Measurements from ENCODE around the gene ASB16.

ASB16 gene

DNA sequence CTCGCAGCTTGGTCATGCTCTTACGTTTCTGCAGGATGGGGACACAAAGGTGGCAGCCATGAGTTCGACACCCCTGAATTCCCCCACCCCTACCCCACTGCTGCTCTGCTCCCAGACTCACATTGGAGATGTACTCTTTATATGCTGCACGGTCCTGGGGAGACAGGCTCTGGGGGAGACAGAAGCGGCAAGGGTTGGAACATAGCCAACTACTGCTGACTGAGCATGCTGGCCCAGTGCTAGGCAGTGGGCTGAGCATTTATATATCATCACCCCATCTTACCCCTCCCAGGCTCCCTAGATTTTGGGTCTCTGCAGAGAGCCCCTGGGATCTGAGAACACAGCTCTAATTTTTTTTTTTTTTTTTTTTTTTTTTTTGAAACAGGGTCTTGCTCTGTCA is 37.2 kb downstream of the ASB16 start:
- no peak overlapping the region for H3K9ac ChIP-seq (ENCODE audit: low read length)
- H3K9me3 ChIP-seq (ENCODE audit: control insufficient read depth, low read length) = no peaks in the 10 kb centered on the region
- no peak overlapping the region for H3K4me3 ChIP-seq (ENCODE audit: low read length)
- H3K36me3 ChIP-seq (ENCODE audit: control insufficient read depth, insufficient read depth, low read length) = peaks cover 37% of the 10 kb centered on the region
- H3K4me1 ChIP-seq (ENCODE audit: control insufficient read depth, insufficient read depth, low read length) = peaks cover 26% of the 10 kb centered on the region
- no peaks in the 10 kb centered on the region for H3K27me3 ChIP-seq (ENCODE audit: control insufficient read depth, insufficient read depth, low read length)

DNA sequence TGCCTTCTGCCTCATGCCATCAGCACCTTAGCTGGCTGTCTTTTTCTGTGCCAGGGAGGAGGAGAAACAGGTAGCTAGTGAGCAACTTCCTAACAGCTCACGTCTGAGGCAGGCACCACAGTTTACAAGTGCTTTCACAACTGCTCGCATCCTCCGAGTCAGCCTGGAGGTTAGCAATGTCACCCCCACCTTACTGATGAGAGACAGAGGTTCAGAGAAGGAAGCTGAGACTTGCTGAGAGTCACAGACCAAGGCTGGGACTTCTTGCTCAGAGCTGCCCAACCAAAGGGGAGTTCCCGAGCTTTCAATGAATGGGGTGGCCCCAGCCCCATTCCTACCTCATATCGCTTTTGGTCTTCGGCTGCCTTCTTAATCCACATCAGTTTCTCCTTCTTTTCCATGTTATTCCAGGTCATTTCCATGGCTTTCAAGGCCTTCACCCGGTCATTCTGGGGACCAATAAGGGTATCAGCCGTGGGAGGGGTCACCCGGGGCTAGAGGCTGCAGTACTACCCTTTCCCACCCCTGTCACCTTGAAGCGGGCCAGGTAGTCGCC is 39.4 kb downstream of the ASB16 start:
- H3K4me3 ChIP-seq (ENCODE audit: low read length) = no peak overlapping the region
- peaks cover 41% of the 10 kb centered on the region for H3K36me3 ChIP-seq (ENCODE audit: control insufficient read depth, insufficient read depth, low read length)

DNA sequence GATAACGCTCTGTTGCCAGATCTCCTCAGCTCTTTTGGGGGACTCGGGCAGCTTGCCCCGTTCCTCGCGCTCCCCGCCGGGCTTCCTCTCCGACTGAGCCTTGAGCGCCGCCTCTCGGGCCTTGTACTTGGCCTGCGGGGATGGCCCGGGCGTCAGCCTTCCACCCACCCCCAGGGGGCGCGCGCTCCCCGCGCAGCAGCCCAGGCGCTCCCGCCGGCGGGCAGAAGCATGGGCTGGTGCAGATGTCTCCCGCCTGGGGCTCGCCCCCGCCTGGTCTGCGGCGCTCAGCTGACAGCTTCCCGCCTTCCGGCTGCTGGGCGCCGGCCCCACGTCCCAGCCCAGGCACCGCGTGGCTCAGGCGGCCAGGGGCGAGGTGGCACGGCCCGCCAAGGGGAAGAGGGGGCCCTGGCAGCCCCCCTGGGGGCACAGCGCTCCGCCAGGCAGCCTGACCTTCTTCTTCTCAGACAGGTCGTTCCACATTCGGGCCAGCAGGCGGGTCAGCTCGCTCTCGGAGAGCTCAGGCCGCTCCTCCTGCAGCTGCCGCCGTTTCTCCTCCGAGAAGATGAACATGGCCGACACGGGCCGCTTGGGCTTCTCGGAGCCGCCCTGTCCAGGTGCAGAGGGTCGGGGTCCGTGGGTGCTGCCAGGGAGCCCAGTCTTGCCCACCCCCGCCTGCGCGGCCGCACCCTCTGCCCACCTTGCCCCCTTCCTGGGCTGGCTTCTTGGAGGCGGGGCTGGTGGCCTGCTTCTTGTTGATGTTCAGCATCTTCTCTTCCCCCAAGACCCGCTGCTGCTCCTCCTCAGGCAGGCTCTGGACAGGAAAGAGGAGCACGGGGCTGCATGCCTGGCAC is 40.1 kb downstream of the ASB16 start:
- Histone ChIP-seq H3K9ac (ENCODE audit: low read length) (peak overlapping the region; percentile 40), H3K4me3 (ENCODE audit: low read length) (no peak overlapping the region), H3K36me3 (ENCODE audit: control insufficient read depth, insufficient read depth, low read length) (peaks cover 45% of the 10 kb centered on the region), H3K9me3 (ENCODE audit: control insufficient read depth, low read length) (no peaks in the 10 kb centered on the region), H3K27me3 (ENCODE audit: control insufficient read depth, insufficient read depth, low read length) (no peaks in the 10 kb centered on the region), H3K4me1 (ENCODE audit: control insufficient read depth, insufficient read depth, low read length) (peaks cover 13% of the 10 kb centered on the region)

More for the DNA sequence above, 39.4 kb downstream of the ASB16 start:
- Histone ChIP-seq H3K9ac (ENCODE audit: low read length) (peak overlapping the region; percentile 40), H3K4me1 (ENCODE audit: control insufficient read depth, insufficient read depth, low read length) (peaks cover 13% of the 10 kb centered on the region), H3K9me3 (ENCODE audit: control insufficient read depth, low read length) (no peaks in the 10 kb centered on the region), H3K27me3 (ENCODE audit: control insufficient read depth, insufficient read depth, low read length) (no peaks in the 10 kb centered on the region)

DNA sequence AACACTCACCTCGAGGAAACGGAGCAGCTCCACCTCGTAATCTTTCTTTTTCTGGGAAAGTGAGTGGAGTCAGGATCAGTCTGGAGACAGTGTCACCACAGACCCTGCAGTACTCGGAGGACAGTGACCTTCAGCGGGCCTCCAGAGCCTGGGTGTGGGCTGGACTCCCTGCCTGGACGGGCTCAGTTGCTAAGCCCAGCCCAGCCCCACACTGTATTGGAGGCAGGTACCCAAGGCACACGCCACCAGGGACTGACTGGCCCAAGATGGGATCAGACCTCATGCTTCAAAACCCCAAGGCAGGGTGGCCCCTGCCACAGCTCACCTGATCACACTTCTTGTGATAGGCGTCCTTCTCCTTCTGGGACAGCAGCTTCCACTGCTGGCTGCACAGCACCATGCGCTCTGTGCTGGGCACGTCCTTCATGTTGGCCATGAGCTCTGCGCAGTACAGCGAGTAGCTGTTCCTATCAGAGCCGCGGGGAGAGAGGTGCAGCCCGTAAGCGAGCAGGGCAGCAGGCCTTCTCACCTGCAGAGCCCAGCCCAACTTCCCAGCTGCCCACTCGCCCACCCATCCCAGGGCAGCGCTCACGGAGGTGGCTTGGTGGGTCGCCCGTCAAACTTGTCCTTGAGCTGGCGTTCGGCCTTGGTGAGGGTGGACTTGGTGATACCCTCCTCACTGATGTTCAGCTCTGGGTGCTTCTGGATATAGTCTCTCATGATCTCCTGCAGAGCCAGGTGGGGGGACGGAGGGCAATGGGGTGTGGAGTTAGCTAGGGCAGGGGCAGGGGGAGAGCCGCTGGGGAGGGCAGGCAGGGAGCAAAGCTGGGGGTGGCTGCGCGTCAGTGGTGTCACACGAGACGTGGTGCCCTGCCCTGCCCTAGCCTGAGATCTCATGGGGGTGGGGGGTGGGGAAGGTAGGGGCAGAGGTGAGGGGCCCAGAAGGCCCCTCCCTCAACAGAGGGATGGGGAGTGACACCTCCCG is 41.1 kb downstream of the ASB16 start:
- H3K9ac ChIP-seq (ENCODE audit: low read length) = no peak overlapping the region
- H3K9me3 ChIP-seq (ENCODE audit: control insufficient read depth, low read length) = no peaks in the 10 kb centered on the region
- H3K4me3 ChIP-seq (ENCODE audit: low read length) = no peak overlapping the region
- peaks cover 51% of the 10 kb centered on the region for H3K36me3 ChIP-seq (ENCODE audit: control insufficient read depth, insufficient read depth, low read length)
- peaks cover 14% of the 10 kb centered on the region for H3K4me1 ChIP-seq (ENCODE audit: control insufficient read depth, insufficient read depth, low read length)
- H3K27me3 ChIP-seq (ENCODE audit: control insufficient read depth, insufficient read depth, low read length) = no peaks in the 10 kb centered on the region

DNA sequence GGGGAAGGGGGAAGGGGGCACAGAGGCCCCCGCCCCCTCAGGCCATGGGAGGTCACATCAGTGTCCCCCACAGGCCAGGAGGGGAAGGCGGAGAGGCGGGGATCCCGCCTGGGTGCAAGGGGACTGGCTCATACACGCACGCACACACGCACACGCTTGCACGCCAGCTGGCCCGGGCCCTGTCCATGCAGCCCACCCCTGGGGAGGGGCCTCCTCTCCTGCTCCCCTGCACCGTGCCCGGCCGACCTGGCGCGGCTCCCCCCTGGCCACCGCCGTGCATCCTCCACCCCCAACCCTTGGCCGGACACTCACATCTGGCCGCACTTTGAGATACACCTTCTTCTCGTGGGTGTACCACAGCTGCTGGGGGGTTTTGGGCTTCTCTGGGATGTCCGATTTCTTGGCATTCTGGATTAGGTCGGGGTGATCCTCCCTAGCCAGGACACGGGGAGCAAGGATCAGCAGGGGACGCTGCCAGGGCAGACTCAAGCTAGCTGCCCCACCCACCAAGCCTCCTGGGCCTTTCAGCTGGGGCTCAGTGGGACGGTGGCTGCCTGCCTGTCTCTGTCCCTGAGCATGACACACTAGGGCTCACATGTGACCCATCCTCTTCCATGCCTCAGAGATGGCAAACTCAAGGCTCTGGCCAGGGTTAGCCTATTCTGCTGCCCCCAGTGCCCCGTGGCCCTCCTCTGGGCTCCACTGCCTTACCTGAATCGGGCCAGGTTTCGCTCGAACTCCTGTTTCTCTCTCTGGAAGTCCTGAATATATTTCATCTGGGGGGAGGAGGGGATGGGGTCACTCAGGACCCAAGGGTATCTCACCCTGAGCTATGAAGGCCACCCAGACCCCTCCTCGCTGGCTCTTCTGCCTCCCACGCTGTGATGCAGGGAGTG is 42.3 kb downstream of the ASB16 start:
- Histone ChIP-seq H3K9ac (ENCODE audit: low read length) (no peak overlapping the region), H3K27me3 (ENCODE audit: control insufficient read depth, insufficient read depth, low read length) (no peaks in the 10 kb centered on the region), H3K9me3 (ENCODE audit: control insufficient read depth, low read length) (no peaks in the 10 kb centered on the region), H3K36me3 (ENCODE audit: control insufficient read depth, insufficient read depth, low read length) (peaks cover 44% of the 10 kb centered on the region), H3K4me1 (ENCODE audit: control insufficient read depth, insufficient read depth, low read length) (peaks cover 25% of the 10 kb centered on the region), H3K4me3 (ENCODE audit: low read length) (no peak overlapping the region)

DNA sequence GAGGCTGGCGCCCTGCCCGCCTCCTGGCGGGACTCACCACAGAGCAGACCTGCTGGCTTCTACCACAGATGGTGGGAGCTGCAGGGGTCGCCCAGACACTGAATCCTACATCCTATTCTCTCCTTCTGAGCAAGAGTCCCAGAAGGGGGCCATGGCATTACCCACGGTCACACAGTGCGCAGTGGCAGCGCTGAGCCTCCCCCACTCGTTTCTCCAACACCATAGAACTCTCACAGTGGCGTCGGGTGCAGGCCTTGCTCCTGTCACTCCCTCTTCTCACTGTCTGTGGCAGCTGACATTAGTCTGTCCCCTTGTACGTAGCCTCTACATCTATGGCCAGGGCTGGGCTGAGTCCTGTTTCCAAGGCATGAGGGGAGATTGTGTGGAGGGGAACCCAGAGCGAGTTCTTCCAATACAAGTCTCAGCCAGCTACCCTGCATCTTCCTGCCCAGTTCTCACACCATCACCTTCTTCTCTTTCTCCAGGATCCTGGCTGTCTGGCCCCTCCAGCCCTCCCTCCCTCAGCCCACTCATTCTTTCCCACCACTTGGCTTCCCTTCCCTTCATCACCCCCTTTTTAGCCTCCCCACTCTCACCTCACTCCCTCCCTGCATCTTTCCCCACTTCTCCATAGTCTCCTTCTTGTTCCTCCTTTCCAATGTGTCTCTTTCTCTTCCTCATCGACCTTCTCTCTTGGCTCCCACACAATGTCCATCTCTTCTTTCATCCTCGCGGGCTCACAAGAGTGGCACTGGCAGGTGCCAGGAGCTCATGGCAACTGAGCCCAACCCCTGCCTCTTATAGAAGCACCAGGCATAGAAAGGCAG is 43.1 kb downstream of the ASB16 start:
- no peak overlapping the region for H3K9ac ChIP-seq (ENCODE audit: low read length)
- no peaks in the 10 kb centered on the region for H3K27me3 ChIP-seq (ENCODE audit: control insufficient read depth, insufficient read depth, low read length)
- no peak overlapping the region for H3K4me3 ChIP-seq (ENCODE audit: low read length)
- peaks cover 40% of the 10 kb centered on the region for H3K36me3 ChIP-seq (ENCODE audit: control insufficient read depth, insufficient read depth, low read length)
- H3K4me1 ChIP-seq (ENCODE audit: control insufficient read depth, insufficient read depth, low read length) = peaks cover 30% of the 10 kb centered on the region
- H3K9me3 ChIP-seq (ENCODE audit: control insufficient read depth, low read length) = no peaks in the 10 kb centered on the region

DNA sequence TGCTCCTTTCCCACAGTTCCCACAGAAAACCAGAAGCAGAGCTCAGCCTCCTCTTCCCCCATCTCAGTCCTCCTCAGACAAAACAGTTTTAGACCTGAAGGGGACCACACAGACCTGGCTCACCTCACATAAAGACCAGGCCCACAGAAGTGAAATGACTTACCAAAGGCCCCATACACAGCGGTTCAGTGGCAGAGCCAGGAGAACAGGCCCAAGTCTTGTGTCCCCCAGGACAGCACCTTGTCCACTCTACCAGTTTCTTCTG is 43.7 kb downstream of the ASB16 start:
- peaks cover 30% of the 10 kb centered on the region for H3K4me1 ChIP-seq (ENCODE audit: control insufficient read depth, insufficient read depth, low read length)

DNA sequence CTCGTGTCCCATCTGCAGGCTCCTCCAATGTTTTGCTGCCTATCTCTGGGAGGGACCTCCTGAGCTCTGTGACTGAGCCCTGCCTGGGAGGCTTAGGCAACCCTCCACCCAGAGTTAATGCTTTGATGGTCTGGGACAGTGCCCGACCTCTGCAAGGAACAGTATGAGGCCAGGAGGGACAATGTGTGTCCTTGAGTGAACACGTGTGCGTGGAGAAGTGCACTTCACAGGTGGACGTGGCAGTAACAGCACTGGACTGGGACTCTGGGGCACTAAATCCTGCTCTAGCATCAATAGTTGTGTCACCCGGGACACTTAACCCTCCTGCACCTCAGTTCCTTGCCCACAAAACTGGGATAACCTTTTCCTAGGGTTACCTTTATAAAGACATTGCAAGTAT is 44.4 kb downstream of the ASB16 start:
- H3K36me3 ChIP-seq (ENCODE audit: control insufficient read depth, insufficient read depth, low read length) = peaks cover 29% of the 10 kb centered on the region
- H3K4me1 ChIP-seq (ENCODE audit: control insufficient read depth, insufficient read depth, low read length) = peaks cover 29% of the 10 kb centered on the region
- no peaks in the 10 kb centered on the region for H3K9me3 ChIP-seq (ENCODE audit: control insufficient read depth, low read length)
- no peak overlapping the region for H3K9ac ChIP-seq (ENCODE audit: low read length)
- H3K4me3 ChIP-seq (ENCODE audit: low read length) = no peak overlapping the region
- H3K27me3 ChIP-seq (ENCODE audit: control insufficient read depth, insufficient read depth, low read length) = no peaks in the 10 kb centered on the region

More for the DNA sequence above, 43.7 kb downstream of the ASB16 start:
- Histone ChIP-seq H3K9me3 (ENCODE audit: control insufficient read depth, low read length) (no peaks in the 10 kb centered on the region), H3K27me3 (ENCODE audit: control insufficient read depth, insufficient read depth, low read length) (no peaks in the 10 kb centered on the region), H3K9ac (ENCODE audit: low read length) (no peak overlapping the region), H3K36me3 (ENCODE audit: control insufficient read depth, insufficient read depth, low read length) (peaks cover 36% of the 10 kb centered on the region), H3K4me3 (ENCODE audit: low read length) (no peak overlapping the region)

DNA sequence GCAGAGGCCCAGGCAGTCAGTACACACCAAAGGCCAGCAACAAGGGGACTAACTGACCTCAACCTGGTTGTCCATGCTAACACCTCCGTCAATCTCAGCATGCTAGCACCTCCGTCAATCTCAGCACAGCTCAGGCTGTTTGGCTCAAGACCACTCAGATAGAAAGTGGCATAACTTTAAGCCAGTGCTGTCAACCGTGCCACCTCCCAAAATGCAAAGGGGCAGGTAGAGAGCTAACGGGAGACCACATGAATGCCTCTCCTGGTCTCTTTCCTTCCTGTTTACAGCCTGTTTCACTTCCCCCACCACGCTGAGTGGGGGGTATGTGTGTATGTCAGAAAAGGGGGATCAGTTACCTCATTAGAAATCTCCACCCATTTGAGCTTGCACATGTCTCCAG is 45.7 kb downstream of the ASB16 start:
- Histone ChIP-seq H3K9me3 (ENCODE audit: control insufficient read depth, low read length) (no peaks in the 10 kb centered on the region), H3K27me3 (ENCODE audit: control insufficient read depth, insufficient read depth, low read length) (no peaks in the 10 kb centered on the region), H3K9ac (ENCODE audit: low read length) (no peak overlapping the region), H3K36me3 (ENCODE audit: control insufficient read depth, insufficient read depth, low read length) (peaks cover 21% of the 10 kb centered on the region), H3K4me3 (ENCODE audit: low read length) (no peak overlapping the region), H3K4me1 (ENCODE audit: control insufficient read depth, insufficient read depth, low read length) (peaks cover 18% of the 10 kb centered on the region)

DNA sequence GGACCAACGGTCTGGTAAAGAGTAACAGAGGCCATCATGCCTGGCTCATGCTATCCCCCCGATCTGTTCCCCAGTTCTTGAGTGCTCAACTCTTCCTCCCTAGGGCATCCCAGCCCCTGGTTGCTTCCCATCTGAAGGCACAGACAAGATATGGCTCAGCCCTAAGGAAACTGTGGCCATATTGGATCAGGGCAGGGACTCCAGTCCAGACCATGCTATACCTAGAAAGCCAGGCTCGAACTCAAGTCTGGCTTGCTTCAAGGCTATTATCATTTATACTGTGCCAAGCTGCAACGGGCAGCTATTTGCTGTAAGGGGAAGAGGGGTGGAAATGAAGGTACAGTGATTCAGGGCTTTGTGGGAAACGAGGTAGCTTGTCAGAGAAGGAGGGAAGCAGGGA is 46.2 kb downstream of the ASB16 start:
- H3K36me3 ChIP-seq (ENCODE audit: control insufficient read depth, insufficient read depth, low read length) = peaks cover 16% of the 10 kb centered on the region
- peaks cover 18% of the 10 kb centered on the region for H3K4me1 ChIP-seq (ENCODE audit: control insufficient read depth, insufficient read depth, low read length)
- no peak overlapping the region for H3K4me3 ChIP-seq (ENCODE audit: low read length)
- H3K27me3 ChIP-seq (ENCODE audit: control insufficient read depth, insufficient read depth, low read length) = no peaks in the 10 kb centered on the region
- H3K9me3 ChIP-seq (ENCODE audit: control insufficient read depth, low read length) = no peaks in the 10 kb centered on the region
- no peak overlapping the region for H3K9ac ChIP-seq (ENCODE audit: low read length)
